Hematopoietic multipotent progenitor cell (in vitro differentiated cells): ENCODE results near the gene MAML2. TPM values are rescaled to one million over a fixed set of nuclear protein-coding genes. Genes with fewer than 3 reads are reported as not detected.

Experiments
- DNase-seq, 3 donors: peaks; one replicate each; pipeline ENCODE4 v3.0.0-alpha.2; 2011 to 2015; ENCODE audit warnings: low read depth in 2 of 3, low spot score in 2 of 3
- total RNA-seq: library from RNA; depleted of rRNA; stranded (reverse); fragments of >200 nt; gene quantifications from one replicate; pipeline ENCODE4 v1.2.3, GENCODE V29; 2012

Gene MAML2
- total RNA-seq, 1 donor = 11.6 TPM

GRCh38 chr11:95999711-96000406 lies 343.1 kb downstream of the MAML2 start:
- no peak for DNase-seq

DNA sequence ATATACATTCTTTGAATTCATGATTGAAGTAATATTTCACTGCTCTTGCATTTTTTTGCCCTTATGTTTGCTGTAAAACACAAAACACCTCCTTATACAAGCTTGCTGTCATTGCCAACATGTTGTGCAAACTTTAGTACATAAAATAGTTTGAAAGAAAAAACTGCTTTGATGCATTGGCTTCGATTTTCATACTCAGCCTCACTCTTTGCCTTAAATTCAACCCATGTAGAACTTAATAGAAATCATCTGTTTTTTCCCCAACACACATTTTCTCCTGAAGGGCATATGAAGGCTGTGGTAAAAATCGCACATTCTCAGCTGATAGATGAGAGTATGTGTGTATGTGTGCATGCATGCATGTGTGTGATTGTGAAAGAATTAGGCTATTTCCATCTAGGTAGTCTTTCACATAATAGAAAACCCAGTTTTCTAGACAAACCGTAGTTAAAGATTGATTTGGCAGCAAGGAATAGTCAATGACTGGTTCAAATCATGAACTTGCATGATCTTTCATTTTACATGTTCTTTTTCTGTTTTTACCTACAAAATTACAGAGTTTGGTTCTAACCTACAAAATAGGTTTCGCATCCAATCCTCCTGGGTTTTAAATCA lies 346.3 kb downstream of the MAML2 start:
- DNase-seq = no peak

DNA sequence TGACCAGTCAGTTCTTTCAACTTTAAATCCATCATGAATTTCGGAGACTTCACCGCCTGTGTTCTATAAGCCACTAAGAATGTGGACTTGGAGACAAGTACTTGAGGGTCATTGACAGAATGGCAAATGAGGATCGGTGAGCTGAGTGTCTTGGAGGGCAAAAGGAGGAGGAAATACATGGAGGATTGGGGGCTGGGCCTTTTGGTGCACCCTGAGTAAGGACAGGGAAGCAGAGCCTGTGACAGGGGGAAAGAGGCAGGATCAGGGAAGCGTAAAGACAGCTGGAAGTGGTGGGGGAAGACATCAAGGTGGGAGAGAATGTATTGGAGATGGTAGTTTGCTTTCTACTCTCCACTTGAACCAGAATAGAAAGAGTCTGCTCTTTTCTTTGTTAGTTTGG lies 348.7 kb downstream of the MAML2 start:
- DNase-seq = no peak

GRCh38 chr11:95993438-95994298 lies 349.3 kb downstream of the MAML2 start:
- DNase-seq = no peak

DNA sequence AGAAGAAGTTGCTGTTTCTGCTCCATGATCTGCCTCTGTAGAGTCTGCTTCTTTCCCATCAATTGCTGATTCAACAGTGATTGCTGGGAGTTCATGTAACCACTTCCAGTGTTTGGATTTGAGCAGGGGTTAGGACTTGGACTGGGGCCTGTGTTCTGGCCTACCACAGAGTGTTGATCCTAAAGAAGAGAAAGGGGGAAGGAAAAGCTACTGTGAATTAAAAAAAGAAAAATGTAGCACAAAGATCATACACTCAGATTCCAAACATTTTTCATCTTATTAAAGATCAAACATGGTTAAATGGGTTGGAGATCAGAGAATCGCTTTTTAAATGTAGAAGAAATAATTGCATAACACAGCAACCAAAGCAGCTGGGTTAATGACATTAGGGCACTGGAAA lies 351.4 kb downstream of the MAML2 start:
- no peak for DNase-seq

DNA sequence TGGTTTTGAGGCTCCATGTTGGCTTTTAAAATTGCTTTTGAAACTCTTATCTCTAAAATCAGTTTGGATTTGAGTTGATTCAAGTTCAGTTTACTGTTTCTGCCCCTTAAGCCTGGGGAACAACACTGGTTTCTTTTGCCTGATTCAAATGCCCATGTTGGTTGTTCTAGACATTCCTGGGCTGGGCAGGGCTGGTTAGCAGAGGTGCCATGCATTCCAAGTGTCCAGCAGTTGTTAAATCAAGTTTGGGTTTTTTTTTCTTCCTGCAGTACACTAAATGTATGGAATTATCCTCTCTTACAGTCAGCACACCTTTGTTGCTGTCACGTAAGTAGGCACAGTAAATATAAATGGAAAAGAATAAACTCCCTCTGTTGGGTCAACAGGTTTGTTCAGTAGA lies 351.9 kb downstream of the MAML2 start:
- DNase-seq = no peak

GRCh38 chr11:95989780-95990179 lies 353.2 kb downstream of the MAML2 start:
- DNase-seq = no peak

- DNase-seq = no peak
Measured at GRCh38 chr11:95989076-95989605, 353.9 kb downstream of the MAML2 start.

DNA sequence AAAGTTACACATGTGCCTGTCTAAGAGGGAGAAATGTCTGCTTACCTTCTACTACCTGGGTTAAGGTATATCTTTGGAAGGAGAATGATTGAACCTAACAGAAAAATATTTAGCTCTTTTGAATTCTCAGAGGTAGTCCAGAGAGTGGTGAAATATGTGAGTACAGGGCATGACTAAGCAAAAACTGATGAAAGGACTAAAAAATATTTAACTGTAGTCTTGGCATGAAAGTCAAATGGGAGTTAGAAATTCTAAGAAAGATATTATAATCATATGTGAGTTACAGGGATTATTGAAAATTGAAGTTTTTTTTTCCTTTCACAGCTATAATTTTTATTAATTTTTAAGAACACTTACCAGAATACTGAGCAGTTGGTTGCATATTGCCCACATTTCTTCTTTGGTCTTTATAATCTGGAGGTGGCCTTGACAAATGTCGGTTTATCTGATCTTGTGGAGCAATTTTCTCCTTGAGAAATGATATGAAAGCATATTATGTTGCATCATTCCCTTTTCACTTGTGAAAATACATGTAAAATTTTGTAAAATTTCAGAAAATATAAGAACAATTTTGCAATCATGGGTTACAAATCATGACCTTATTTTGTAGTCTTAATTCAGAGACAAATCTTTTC lies 357.7 kb downstream of the MAML2 start:
- peak in 1 of 3 donors; percentile 25 for DNase-seq

- DNase-seq = no peak
Measured at GRCh38 chr11:95984072-95984471, 358.9 kb downstream of the MAML2 start.

- DNase-seq = no peak
Measured at GRCh38 chr11:95977534-95978174, 365.3 kb downstream of the MAML2 start.

- DNase-seq = no peak
Measured at GRCh38 chr11:95976550-95976949, 366.4 kb downstream of the MAML2 start.

GRCh38 chr11:95975343-95975742 lies 367.7 kb downstream of the MAML2 start:
- no peak for DNase-seq

DNA sequence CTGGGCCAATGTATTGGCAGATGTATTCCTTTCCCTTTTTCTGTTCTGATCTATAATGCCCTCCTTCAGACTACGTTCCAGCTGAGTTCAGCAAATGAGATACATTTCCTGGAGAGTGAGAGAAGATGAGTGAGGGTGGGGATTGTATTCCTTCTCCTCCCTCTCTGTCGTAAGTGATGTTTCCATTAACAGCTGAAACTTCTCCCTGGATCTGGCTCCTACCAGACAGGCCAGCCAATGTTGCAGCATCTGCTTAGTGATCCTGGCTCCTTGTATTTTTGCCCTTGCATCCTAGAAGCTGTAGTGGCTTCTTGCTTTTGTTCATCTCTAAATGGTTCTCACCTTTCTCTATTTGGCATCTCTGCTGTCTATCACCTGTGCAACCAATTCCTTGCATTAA lies 370.9 kb downstream of the MAML2 start:
- no peak for DNase-seq

DNA sequence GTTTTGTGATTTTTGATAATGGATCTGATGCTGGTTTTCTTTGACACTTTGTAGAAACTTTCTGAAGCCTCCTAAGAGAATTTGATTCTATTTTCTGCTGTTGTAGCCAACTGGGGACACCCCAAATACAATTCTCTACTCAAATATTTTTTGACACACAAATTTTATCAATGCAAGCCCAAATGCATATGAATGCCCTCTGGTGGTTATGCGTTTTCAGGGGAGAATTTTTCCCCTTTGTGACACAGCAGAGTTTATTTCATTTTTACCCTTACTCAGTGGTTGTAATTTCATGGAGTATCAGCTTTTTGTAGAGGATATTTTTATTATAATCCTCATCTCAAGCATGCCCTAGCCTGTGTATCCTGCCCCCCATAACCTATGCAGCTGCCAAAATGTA lies 374.4 kb downstream of the MAML2 start:
- peak in 1 of 3 donors; percentile 28 for DNase-seq

GRCh38 chr11:95964281-95964680 lies 378.7 kb downstream of the MAML2 start:
- DNase-seq = no peak

DNA sequence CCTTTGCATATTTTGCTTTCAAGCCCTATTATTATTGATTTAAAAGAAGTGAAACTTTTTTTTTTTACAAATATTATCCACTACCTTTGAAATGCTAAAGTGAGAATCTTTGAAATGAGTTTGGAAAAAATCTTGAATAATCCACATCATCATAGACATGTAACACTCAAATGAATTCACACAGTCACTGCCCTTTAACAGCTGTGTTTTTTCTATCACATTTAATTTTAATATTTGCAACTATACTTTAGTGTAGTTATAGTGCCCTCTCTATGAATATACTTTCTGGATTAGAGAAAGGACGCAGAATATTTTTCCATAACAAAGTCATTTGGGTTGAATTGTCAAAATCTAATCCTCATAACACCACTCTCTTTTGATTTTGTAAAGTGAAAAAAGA lies 381.2 kb downstream of the MAML2 start:
- no peak for DNase-seq

GRCh38 chr11:95950905-95951304 lies 392.1 kb downstream of the MAML2 start:
- DNase-seq = no peak

DNA sequence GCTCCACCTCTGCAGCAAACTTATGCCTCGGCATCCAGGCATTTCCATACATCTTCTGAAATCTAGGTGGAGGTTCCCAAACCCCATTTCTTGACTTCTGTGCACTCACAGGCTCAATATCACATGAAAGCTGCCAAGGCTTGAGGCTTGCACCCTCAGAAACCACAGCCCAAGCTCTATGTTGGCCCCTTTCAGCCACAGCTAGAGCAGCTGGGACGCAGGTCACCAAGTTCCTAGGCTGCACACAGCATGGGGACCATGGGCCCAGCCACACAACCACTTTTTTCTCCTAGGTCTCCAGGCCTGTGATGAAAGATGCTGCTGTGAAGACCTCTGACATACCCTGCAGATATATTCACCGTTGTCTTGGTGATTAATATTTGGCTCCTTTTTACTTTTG lies 394.4 kb downstream of the MAML2 start:
- no peak for DNase-seq

- DNase-seq = no peak
Measured at GRCh38 chr11:95944623-95945022, 398.4 kb downstream of the MAML2 start.
